ENCODE measurements around the gene TANGO2.

Gene TANGO2

DNA sequence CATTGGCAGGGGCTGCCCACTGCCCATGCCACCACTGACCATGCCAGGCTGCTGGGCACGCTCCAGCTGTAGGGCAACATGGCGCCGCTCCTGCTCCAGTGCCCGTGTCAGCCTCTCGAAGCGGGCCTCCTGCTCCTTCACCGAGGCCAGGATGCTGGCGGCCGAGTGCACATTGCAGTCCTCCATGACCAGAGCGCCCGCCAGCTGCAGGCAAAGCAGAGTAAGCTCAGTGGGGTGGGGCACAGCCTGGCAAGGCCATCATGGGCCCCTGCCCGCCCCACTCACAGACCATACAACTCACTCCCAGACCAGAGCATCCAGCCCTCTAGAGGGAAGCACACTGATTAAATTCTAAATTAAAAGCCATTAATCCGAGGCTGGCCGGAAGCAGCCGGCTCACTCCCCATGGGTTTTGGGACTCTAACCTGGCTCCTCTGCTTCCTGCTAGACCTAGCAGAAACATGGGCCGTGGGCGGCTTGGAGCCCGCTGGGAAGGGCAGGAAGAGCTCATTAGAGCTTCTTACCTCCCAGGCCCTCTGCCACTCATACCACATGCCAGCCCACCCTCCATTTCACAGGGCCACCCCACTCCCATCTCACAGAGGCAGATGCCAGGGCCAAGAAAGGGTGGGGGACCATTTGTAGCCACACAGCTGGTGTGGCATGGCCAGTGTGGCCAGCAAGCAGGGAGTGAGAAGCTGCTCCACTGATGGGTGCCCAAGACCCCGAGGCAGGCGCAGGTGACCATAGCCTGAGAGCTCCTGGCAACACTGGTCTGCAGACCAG, 30.1 kb upstream of the TANGO2 start:
- H3K36me3 ChIP-seq (ENCODE audit: control insufficient read depth, insufficient read depth, low read length), result no peaks in the 10 kb centered on the region
- H3K4me1 ChIP-seq (ENCODE audit: control insufficient read depth, insufficient read depth, low read length), result peaks cover 3% of the 10 kb centered on the region; the same call in 1 of the 2 replicates
- no peaks in the 10 kb centered on the region for H3K9me3 ChIP-seq (ENCODE audit: control insufficient read depth, insufficient read depth, low read length)
- H3K27me3 ChIP-seq (ENCODE audit: control insufficient read depth, insufficient read depth, low read length), result no peaks in the 10 kb centered on the region
- no peak overlapping the region for H3K4me3 ChIP-seq (ENCODE audit: low read length)
- WGBS (ENCODE audit: insufficient coverage, insufficient read length), result no CpG with 5 or more reads among the region's 20 CpGs
- no peak for DNase-seq (ENCODE audit: low read depth, low spot score)
- H3K27ac ChIP-seq (ENCODE audit: low read length), result no peak overlapping the region

DNA sequence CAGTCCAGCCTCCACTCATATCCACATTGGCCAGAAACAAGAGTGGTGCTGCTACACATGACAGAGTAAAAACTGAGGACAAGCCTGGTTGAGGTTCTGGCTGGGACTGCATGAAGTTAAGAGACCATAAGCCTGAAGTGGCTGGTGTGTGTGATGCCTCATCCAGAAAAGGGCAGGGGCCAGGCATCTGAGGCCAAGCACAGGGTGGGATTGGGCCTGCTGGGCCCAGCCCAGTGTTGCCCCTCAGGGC, 29.6 kb upstream of the TANGO2 start:
- DNase-seq (ENCODE audit: low read depth, low spot score), result no peak
- H3K4me1 ChIP-seq (ENCODE audit: control insufficient read depth, insufficient read depth, low read length), result no peaks in the 10 kb centered on the region
- H3K36me3 ChIP-seq (ENCODE audit: control insufficient read depth, insufficient read depth, low read length), result no peaks in the 10 kb centered on the region
- no peak overlapping the region for H3K4me3 ChIP-seq (ENCODE audit: low read length)
- no peak overlapping the region for H3K27ac ChIP-seq (ENCODE audit: low read length)
- H3K9me3 ChIP-seq (ENCODE audit: control insufficient read depth, insufficient read depth, low read length), result no peaks in the 10 kb centered on the region
- no peaks in the 10 kb centered on the region for H3K27me3 ChIP-seq (ENCODE audit: control insufficient read depth, insufficient read depth, low read length)

DNA sequence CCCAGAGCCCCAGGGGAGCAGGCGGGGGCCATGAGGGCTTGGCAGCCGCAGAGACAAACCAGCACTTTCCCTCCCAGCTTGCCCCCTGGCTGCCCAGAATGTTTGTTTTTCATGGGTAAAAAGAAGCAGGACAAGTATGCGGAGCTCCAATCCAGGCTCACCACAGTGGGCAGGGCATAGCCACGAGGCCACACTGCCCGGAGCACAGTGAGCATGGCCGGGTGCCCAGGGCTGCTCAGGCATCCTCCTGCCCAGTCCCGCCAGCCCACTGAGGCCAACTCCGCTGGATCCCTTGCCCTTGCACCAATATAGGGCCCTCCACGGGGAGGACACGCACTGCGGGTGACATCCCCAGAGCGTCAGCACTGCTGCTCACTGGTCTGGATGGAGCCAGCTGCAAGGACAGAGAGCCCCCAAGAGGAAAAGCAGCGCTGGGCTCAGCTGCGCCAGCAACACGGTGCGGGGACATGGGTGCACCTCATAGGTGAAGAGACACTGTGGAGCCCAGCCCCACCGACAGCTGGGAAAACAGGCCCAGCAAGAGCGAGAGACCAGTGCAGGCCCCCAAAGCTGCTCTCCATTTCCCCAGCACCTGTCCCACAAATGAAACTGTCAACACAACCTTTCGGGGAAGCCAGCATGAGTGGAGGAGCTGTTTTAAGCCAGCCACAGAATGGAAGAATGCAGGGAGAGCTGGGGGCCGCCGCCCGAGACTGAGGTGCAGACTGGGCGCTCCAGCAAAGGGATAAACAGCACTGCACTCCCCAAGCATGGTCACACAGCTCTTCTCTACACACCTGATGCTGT, 29.1 kb upstream of the TANGO2 start:
- Histone ChIP-seq H3K36me3 (ENCODE audit: control insufficient read depth, insufficient read depth, low read length) (no peaks in the 10 kb centered on the region), H3K27me3 (ENCODE audit: control insufficient read depth, insufficient read depth, low read length) (no peaks in the 10 kb centered on the region), H3K4me1 (ENCODE audit: control insufficient read depth, insufficient read depth, low read length) (no peaks in the 10 kb centered on the region; the same call in 1 of the 2 replicates), H3K4me3 (ENCODE audit: low read length) (no peak overlapping the region), H3K27ac (ENCODE audit: low read length) (no peak overlapping the region), H3K9me3 (ENCODE audit: control insufficient read depth, insufficient read depth, low read length) (no peaks in the 10 kb centered on the region)
- WGBS (ENCODE audit: insufficient coverage, insufficient read length), result no CpG with 5 or more reads among the region's 23 CpGs
- DNase-seq (ENCODE audit: low read depth, low spot score), result no peak

- no CpG with 5 or more reads among the region's 7 CpGs for WGBS (ENCODE audit: insufficient coverage, insufficient read length)
Measured at GRCh38 chr22:19992481-19992911, 28.4 kb upstream of the TANGO2 start.

DNA sequence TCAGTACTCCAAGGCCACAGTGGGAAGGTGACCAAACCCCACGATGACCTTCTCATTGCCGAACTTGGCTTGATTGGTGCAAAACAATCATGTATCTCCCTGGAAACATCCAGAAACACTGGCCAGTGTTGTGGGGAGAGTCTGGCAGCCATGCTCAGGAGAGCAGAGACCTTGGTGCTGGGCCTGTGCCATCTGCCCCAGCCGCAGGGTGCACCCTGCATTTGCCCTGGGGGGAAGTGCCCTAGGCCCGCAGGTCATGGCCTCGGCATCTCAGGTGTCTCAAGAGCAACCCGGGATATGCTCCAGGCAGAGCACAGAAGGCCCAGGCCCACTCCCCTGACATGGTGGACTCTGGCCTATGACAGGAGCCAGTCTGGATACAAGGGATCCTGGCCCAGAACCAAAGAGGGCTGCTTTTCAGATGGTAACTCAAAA, 28.0 kb upstream of the TANGO2 start:
- no peaks in the 10 kb centered on the region for H3K9me3 ChIP-seq (ENCODE audit: control insufficient read depth, insufficient read depth, low read length)
- no peak for DNase-seq (ENCODE audit: low read depth, low spot score)
- H3K27ac ChIP-seq (ENCODE audit: low read length), result no peak overlapping the region
- no peaks in the 10 kb centered on the region for H3K27me3 ChIP-seq (ENCODE audit: control insufficient read depth, insufficient read depth, low read length)
- H3K36me3 ChIP-seq (ENCODE audit: control insufficient read depth, insufficient read depth, low read length), result no peaks in the 10 kb centered on the region
- WGBS (ENCODE audit: insufficient coverage, insufficient read length), result no CpG with 5 or more reads among the region's 6 CpGs
- H3K4me1 ChIP-seq (ENCODE audit: control insufficient read depth, insufficient read depth, low read length), result no peaks in the 10 kb centered on the region; the same call in 1 of the 2 replicates
- no peak overlapping the region for H3K4me3 ChIP-seq (ENCODE audit: low read length)

More at GRCh38 chr22:19992481-19992911, 28.4 kb upstream of the TANGO2 start:
- no peak for DNase-seq (ENCODE audit: low read depth, low spot score)
- no peaks in the 10 kb centered on the region; the same call in 1 of the 2 replicates for H3K4me1 ChIP-seq (ENCODE audit: control insufficient read depth, insufficient read depth, low read length)
- no peak overlapping the region for H3K27ac ChIP-seq (ENCODE audit: low read length)
- no peak overlapping the region for H3K4me3 ChIP-seq (ENCODE audit: low read length)
- no peaks in the 10 kb centered on the region for H3K27me3 ChIP-seq (ENCODE audit: control insufficient read depth, insufficient read depth, low read length)
- no peaks in the 10 kb centered on the region for H3K9me3 ChIP-seq (ENCODE audit: control insufficient read depth, insufficient read depth, low read length)
- no peaks in the 10 kb centered on the region for H3K36me3 ChIP-seq (ENCODE audit: control insufficient read depth, insufficient read depth, low read length)

DNA sequence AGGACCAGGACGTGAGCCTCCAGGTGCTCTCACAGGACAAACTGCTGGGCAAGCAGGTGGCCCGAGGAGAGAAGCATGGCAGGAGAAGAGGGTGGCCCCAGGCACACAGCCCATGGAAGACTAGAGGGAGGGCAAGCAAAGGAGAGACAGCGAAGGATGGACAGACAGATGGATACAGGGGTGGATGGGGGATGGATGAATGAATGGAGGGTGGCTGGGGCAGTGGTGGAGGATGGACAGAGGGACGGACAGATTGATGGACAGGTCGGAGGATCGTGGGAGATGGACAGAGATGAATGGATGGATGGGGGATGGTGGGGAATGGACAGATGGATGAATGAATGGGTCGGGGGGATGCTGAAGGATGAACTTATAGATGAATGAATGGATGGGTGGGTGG, 27.0 kb upstream of the TANGO2 start:
- Histone ChIP-seq H3K4me1 (ENCODE audit: control insufficient read depth, insufficient read depth, low read length) (peaks cover 6% of the 10 kb centered on the region; the same call in 1 of the 2 replicates), H3K27me3 (ENCODE audit: control insufficient read depth, insufficient read depth, low read length) (no peaks in the 10 kb centered on the region), H3K4me3 (ENCODE audit: low read length) (no peak overlapping the region), H3K27ac (ENCODE audit: low read length) (no peak overlapping the region), H3K36me3 (ENCODE audit: control insufficient read depth, insufficient read depth, low read length) (no peaks in the 10 kb centered on the region), H3K9me3 (ENCODE audit: control insufficient read depth, insufficient read depth, low read length) (no peaks in the 10 kb centered on the region)
- no CpG with 5 or more reads among the region's 7 CpGs for WGBS (ENCODE audit: insufficient coverage, insufficient read length)
- no peak for DNase-seq (ENCODE audit: low read depth, low spot score)

DNA sequence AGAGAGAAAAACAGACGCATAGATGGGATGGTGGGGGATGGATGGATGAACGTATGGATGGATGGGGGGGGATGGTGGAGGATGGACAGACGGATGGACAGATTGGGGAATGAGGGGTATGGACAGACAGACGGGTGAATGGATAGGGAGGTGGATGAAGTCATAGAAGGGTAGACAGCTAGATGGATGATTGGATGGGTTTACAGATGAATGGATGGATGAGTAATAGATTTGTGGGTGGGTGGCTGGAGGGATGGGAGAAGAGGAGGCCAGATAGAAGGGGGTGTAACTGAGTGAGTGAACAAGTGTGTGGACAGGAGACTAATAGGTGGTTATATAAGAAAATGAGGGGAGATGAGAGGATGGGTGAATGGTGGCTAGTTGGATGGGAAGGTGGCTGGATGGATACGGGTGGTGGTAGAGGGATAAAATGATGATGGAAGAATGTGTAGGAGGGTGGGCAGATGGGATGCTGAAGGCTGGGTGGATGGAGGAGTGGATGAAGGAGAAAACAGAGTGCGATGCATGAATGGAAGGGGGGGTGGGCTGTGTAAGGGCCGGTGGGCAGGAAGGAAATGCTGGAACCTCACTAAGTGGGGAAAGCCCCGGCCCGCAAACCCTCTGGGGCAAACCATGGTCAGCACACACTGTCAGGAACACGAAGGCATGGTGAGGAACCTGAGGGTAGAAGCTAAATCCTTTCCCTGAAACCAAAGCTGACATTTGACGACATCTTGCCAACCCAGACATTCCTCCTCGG, 25.9 kb upstream of the TANGO2 start:
- no peak for DNase-seq (ENCODE audit: low read depth, low spot score)
- H3K4me1 ChIP-seq (ENCODE audit: control insufficient read depth, insufficient read depth, low read length), result peaks cover 11% of the 10 kb centered on the region
- no peaks in the 10 kb centered on the region for H3K27me3 ChIP-seq (ENCODE audit: control insufficient read depth, insufficient read depth, low read length)
- H3K4me3 ChIP-seq (ENCODE audit: low read length), result no peak overlapping the region
- no peaks in the 10 kb centered on the region for H3K36me3 ChIP-seq (ENCODE audit: control insufficient read depth, insufficient read depth, low read length)
- H3K9me3 ChIP-seq (ENCODE audit: control insufficient read depth, insufficient read depth, low read length), result no peaks in the 10 kb centered on the region
- no peak overlapping the region for H3K27ac ChIP-seq (ENCODE audit: low read length)
- 100% methylated on average over 4 of the region's 12 CpGs for WGBS (ENCODE audit: insufficient coverage, insufficient read length)

- H3K27ac ChIP-seq (ENCODE audit: low read length), result no peak overlapping the region
- H3K4me1 ChIP-seq (ENCODE audit: control insufficient read depth, insufficient read depth, low read length), result peaks cover 15% of the 10 kb centered on the region
Measured at GRCh38 chr22:19995611-19996339, 25.1 kb upstream of the TANGO2 start.

GRCh38 chr22:19996694-19997384, 24.1 kb upstream of the TANGO2 start:
- Histone ChIP-seq H3K4me1 (ENCODE audit: control insufficient read depth, insufficient read depth, low read length) (peaks cover 15% of the 10 kb centered on the region), H3K9me3 (ENCODE audit: control insufficient read depth, insufficient read depth, low read length) (no peaks in the 10 kb centered on the region), H3K36me3 (ENCODE audit: control insufficient read depth, insufficient read depth, low read length) (no peaks in the 10 kb centered on the region), H3K27ac (ENCODE audit: low read length) (no peak overlapping the region), H3K27me3 (ENCODE audit: control insufficient read depth, insufficient read depth, low read length) (no peaks in the 10 kb centered on the region), H3K4me3 (ENCODE audit: low read length) (no peak overlapping the region)
- no peak for DNase-seq (ENCODE audit: low read depth, low spot score)
- no CpG with 5 or more reads among the region's 12 CpGs for WGBS (ENCODE audit: insufficient coverage, insufficient read length)

More at GRCh38 chr22:19995611-19996339, 25.1 kb upstream of the TANGO2 start:
- H3K9me3 ChIP-seq (ENCODE audit: control insufficient read depth, insufficient read depth, low read length), result no peaks in the 10 kb centered on the region
- DNase-seq (ENCODE audit: low read depth, low spot score), result no peak
- H3K4me3 ChIP-seq (ENCODE audit: low read length), result no peak overlapping the region
- no CpG with 5 or more reads among the region's 18 CpGs for WGBS (ENCODE audit: insufficient coverage, insufficient read length)
- no peaks in the 10 kb centered on the region for H3K27me3 ChIP-seq (ENCODE audit: control insufficient read depth, insufficient read depth, low read length)
- H3K36me3 ChIP-seq (ENCODE audit: control insufficient read depth, insufficient read depth, low read length), result no peaks in the 10 kb centered on the region
